ENCODE data around the gene ZEB1.
A peak's percentile ranks its signal among the peaks of the same experiment; 100 is the strongest.
"Not testable (repeated sequence)": the region's sequence is repeated elsewhere in the genome, so short reads cannot be mapped to it uniquely, and the experiment has no call there.

ZEB1 gene

DNA sequence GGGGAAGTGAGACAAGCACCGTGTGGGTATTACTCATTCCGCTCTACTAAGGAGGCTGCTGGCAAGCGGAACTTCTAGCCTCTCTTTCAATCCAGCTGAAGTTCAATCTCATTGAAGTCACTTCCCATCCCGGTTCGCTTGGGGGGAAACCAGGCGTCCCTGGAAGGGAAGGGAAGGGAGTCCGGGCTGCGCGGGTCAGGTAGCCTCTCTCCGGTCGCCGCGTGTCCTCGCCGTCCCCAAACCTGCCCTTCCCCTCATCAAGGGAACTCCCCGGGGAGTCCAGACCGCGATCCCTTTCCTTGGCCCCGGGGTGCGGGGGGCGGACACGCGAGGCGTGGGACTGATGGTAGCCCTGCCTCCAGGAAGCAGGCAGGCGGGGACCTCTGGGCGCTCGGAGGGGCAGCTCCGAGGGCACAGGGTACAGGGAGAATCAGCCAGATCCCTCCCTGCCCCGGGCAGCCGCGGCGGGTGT lies 598 bp upstream of the ZEB1 start:
- peak; percentile 88 for DNase-seq (ENCODE audit: low spot score)

GRCh38 chr10:31319602-31320549 lies 860 bp downstream of the ZEB1 start:
- DNase-seq (ENCODE audit: low spot score), result no peak

DNA sequence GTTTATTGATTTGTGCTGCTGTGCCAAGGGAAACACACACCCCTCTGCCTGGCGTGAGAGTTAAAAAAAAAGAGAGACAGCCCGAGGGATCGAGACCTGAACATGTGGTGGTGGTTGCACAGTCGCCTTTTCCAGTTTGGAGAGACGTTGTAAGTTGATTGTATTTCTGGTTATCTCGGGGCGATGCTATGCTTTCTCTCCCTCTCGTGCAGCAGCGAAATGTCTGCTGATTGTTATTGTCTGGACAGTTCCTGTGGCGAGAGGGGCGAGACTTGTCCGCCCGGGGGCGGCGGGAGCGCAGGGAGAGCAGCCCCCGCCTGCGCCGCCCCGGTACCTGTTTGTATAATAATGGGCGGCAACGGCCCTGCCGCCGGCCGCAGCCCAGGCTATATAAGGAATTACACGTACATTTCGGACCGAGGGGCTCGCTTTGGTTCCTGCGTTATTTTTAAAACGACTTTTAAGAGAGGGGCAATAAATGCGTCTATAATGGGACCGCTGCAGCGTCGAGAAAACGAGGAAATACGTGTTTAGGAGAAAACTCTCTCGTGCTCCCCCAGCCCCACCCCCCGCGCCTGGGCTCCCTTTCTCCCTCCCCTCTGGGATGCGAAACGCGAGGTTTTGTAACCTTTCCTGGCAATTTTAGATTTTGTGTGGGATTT lies 1.7 kb downstream of the ZEB1 start:
- DNase-seq (ENCODE audit: low spot score), result peak; percentile 80

DNA sequence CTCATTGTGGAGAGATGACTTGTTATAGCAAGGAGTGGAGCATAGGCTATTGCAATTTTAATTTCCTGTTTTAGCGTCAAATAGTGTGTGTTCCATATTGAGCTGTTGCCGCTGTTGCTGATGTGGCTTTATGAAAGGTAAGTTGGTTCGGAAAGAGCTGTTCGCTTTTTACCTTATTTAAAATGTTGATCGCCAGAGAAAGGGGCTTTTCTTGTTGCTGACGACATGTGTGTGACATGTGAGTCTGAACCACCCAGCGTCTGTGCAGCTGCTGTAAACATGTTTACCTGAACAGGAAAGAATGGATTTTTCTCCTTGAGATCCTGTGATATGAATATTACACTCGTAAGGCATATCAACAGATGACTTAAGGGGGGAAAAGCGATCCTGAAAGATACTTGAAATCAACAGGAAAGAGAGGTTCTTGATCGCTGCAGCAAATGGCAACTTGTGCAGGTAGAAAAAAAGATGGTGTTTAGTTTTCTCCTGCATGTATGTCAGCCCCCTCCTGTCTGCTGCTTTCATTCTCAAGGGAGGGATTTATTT lies 2.5 kb downstream of the ZEB1 start:
- peak; percentile 75 for DNase-seq (ENCODE audit: low spot score)

GRCh38 chr10:31322647-31323046 lies 3.6 kb downstream of the ZEB1 start:
- DNase-seq (ENCODE audit: low spot score), result peak; percentile 91

GRCh38 chr10:31340343-31340742 lies 21.3 kb downstream of the ZEB1 start:
- DNase-seq (ENCODE audit: low spot score), result peak; percentile 29

GRCh38 chr10:31341552-31341951 lies 22.5 kb downstream of the ZEB1 start:
- no peak for DNase-seq (ENCODE audit: low spot score)

DNA sequence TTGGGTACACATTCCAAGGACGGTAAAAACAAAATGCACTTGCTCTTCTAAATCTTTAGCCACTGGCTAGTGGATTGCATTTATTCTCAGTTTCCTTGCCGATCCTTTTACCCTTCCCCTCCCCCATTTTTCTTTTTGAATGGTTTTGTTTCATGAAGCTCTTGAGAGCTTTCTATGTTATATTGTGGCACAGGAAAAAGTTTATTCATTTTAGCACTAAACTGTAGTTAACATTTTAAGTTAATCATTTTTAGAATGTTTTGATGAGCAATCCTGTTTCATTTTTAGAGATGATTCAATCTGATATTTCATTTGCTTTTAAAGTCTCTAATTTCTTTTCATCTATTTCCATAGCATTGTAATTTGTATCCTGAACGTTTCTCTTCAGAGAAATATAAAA lies 24.0 kb downstream of the ZEB1 start:
- DNase-seq (ENCODE audit: low spot score), result peak; percentile 22

DNA sequence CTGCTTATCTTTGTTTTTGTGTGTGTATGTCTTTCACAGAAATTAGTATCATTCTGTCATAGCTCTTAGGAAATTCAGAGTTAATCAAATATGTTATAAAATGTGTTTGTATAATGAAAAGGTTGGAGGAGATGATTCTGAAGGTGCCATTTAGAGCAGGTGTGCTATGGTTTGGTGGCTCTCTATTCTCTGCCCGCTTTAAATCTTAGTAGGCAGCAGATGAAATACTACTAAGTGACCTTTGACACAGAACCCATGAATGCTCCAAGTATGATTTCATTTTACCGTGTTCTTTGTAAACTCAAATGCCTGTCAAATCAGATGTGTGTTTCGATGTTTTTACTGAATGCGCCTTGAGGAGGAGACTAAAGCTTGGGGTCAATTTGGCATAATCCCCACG lies 24.5 kb downstream of the ZEB1 start:
- DNase-seq (ENCODE audit: low spot score), result peak; percentile 23

GRCh38 chr10:31345886-31346285 lies 26.9 kb downstream of the ZEB1 start:
- DNase-seq (ENCODE audit: low spot score), result no peak

DNA sequence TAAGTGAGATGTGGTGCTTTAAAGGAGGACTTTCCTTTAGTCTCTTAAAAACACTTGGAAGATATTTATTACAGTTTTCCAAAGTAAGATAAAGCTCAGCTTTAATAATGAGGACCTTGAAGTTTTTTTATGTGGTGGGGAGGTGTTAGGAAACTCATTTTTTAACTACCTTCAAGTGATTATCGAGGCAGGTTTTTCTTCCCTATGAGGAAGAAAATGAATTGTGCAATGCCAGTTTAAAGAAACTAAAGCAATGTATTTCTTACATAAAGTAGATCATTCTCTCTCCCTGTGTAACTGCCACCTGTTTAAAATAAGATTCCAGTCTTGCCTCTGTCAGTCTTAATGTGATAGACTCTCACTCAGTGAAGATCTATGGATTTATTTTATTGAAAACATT lies 27.9 kb downstream of the ZEB1 start:
- no peak for DNase-seq (ENCODE audit: low spot score)

- DNase-seq (ENCODE audit: low spot score), result no peak
These were observed 28.7 kb downstream of the ZEB1 start for GRCh38 chr10:31347705-31348104.

DNA sequence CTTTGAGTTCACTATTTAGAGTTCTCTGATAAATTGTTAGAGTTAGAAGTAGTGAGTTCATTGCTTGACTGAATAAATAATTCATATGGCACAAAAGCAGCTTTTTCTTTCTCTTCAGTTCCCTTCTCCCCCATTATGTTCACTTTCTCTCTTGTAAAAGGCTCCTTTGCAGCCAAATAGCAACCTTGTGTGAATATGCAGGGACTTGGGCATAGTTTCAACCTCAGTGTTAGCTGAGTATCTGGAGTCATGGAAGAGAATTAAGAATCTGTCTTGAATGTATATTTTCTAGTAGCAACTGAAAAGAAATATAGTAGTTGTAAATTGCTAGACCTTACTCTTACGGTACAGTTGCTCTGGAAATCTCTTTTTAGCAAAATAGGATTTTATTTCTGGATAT lies 31.9 kb downstream of the ZEB1 start:
- no peak for DNase-seq (ENCODE audit: low spot score)

GRCh38 chr10:31352436-31353226 lies 33.6 kb downstream of the ZEB1 start:
- DNase-seq (ENCODE audit: low spot score), result no peak

- peak; percentile 82 for DNase-seq (ENCODE audit: low spot score)
These were observed 34.6 kb downstream of the ZEB1 start for GRCh38 chr10:31353574-31353973.

DNA sequence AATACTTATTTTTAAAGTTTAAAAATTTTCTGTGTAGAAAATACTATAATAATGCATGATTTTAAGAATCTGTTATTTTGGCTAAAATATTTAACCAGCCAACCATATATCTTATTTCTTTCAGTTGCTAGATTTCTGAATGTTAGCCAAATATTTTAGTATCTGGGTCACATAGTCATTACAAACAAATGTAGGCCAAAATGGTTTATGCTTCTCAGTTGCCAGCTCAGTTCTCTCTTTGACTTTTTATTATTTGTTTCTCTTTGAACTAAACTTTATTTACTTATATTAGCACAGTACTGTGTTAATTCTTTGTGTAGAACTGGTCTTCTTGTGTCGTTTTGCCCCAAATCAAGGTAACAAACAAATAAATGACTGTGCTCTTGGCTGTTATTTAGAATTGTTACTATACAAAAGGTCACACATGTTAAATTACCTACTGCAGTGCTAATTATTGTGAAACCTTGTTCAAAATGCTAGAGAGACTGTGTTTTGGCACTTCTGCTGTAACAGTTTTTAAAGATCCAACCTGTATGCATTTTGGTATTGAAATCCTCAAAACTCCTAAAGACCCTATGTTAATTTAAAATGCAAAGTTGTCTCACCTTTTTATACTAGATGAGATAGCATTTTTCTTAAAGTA lies 39.8 kb downstream of the ZEB1 start:
- no peak for DNase-seq (ENCODE audit: low spot score)

GRCh38 chr10:31359979-31360378 lies 41.0 kb downstream of the ZEB1 start:
- no peak for DNase-seq (ENCODE audit: low spot score)

DNA sequence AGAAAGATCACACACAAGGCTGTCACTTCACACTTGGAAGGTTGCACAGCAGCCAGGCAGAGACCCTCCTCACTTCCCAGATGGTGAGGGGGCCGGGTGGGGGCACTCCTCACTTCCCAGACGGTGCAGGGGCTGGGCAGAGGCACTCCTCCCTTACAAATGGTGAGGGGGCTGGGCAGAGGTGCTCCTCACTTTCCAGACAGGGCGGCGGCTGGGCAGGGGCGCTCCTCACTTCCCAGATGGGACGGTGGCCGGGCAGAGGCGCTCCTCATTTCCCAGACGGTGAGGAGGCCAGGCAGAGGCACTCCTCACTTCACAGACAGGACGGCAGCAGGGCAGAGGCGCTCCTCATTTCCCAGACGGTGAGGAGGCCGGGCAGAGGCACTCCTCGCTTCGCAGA lies 42.5 kb downstream of the ZEB1 start:
- DNase-seq (ENCODE audit: low spot score), result not testable (repeated sequence)

- no peak for DNase-seq (ENCODE audit: low spot score)
These were observed 43.1 kb downstream of the ZEB1 start for GRCh38 chr10:31362023-31362641.

GRCh38 chr10:31363696-31364095 lies 44.7 kb downstream of the ZEB1 start:
- not testable (repeated sequence) for DNase-seq (ENCODE audit: low spot score)

- DNase-seq (ENCODE audit: low spot score), result not testable (repeated sequence)
These were observed 45.2 kb downstream of the ZEB1 start for GRCh38 chr10:31364238-31364637.
